ENCODE results near the gene MPP7.

- TF ChIP-seq POLR2A (IDR thresholded peaks at IDR 0.05) (no peak), CTCF (IDR thresholded peaks at IDR 0.05) (no peak)
Measured at GRCh38 chr10:28273343-28273742, 29.5 kb downstream of the MPP7 start.
